Astrocyte of the spinal cord (primary cell): ENCODE measurements around the gene UGT8.

Experiments
- DNase-seq: peaks from one replicate; pipeline ENCODE4 v3.0.0; 2011; ENCODE audit warnings: low read depth, low spot score
- H3K4me3 ChIP-seq: 2 replicates; pipeline ENCODE4 v1.5.1; 2011; ENCODE audit warnings: low read depth, mild to moderate bottlenecking, low read length, moderate library complexity
- in situ Hi-C: cut with HindIII; loops from 2 replicates; pipeline ENCODE4 v1.10.0; 2017; ENCODE audit warnings: low sequenced_read_pairs
- TF ChIP-seq, protein P1 (sequence below): IDR thresholded peaks from 2 replicates; pipeline ENCODE4 v1.5.1; 2012; ENCODE audit warnings: low read depth, mild to moderate bottlenecking, low read length, inconsistent platforms

UGT8 gene

DNA sequence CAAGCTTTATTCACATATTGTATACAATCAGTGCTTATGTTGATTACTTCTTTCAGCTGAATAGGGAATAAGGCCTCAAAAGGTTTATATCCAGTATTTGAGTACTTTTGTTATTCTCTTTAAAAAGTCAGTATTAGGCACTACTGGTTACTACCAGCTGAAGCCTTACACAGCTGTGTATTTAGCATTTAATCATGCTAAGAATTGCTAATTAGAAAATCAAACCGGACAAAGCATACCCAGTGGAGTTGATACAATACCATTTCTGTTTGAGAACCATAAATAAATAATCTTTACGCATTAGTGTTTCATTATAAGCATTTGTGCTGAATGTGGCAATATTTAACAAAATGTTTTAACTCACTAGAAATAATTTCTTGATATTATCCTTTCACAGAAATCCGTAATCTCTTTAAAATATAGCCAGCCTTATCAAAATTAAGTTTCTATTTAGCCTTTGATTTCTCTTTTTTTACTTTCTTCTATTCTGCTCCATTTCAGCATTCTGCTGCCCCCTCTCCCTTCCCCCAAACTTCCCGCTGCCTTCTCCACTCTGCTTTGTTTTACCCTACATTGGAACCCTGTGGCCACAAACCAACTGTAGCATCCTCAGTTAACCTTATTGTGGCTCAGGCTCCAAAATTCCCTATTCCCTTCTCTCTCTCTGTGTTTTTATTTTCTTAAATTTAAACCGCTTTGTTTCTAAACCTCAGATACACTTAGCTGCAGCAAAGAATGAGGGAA lies 37.8 kb downstream of the UGT8 start:
- DNase-seq, result no peak
- H3K4me3 ChIP-seq, result no peak overlapping the region
- in situ Hi-C loops, result no loop called here
- TF ChIP-seq, protein P1, sequence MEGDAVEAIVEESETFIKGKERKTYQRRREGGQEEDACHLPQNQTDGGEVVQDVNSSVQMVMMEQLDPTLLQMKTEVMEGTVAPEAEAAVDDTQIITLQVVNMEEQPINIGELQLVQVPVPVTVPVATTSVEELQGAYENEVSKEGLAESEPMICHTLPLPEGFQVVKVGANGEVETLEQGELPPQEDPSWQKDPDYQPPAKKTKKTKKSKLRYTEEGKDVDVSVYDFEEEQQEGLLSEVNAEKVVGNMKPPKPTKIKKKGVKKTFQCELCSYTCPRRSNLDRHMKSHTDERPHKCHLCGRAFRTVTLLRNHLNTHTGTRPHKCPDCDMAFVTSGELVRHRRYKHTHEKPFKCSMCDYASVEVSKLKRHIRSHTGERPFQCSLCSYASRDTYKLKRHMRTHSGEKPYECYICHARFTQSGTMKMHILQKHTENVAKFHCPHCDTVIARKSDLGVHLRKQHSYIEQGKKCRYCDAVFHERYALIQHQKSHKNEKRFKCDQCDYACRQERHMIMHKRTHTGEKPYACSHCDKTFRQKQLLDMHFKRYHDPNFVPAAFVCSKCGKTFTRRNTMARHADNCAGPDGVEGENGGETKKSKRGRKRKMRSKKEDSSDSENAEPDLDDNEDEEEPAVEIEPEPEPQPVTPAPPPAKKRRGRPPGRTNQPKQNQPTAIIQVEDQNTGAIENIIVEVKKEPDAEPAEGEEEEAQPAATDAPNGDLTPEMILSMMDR, result no peak

DNA sequence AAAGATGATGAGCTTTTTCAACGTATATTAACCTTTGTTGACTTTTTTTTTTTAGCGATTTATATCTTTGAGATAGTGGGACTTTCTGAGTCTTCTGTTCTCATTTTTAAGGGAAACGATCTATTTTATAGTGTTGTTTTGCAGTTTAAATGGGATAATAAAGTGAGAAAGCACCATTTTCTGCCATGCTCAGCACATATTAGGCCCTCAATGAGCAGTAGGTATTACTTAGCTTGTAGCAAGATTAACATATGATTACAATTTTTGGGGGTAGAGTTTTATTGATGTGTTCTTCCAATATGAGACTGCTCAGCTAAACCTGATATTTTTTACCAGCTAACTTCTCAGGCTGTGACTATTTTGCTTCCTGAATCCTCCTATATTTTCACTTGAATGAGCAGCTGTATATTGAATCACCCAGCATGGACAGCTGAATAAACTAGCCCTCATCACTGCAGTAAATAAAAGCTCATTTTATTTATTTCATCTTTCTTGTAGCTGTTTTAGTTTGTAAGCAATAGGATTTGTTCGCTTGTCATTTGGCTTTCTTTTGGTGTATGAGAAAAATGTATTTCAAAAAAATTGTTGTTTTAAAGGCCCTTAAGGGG lies 43.7 kb downstream of the UGT8 start:
- no peak for DNase-seq
- TF ChIP-seq, protein P1, result no peak
- in situ Hi-C loops, result no loop called here
- H3K4me3 ChIP-seq, result no peak overlapping the region

DNA sequence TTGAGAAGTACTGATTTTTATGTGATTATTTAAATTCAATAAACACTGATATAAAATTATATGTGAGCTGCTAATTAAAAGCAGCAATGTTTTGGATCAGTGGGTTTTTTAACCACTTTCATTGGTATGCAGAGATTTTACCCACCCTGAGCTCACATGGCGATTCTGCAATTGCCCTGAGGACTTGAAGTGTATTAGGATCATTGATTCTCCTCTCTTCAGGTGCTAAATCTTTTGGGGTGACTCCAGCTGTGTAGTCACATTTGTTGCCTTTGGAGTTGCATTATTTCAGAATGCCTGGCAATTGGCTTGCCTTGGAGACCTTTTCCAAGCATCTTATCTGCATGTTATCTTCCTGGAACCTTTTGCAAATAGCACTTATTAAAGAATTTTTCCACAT lies 51.3 kb downstream of the UGT8 start:
- no peak overlapping the region for H3K4me3 ChIP-seq
- in situ Hi-C loops, result no loop called here
- TF ChIP-seq, protein P1, result no peak
- no peak for DNase-seq

DNA sequence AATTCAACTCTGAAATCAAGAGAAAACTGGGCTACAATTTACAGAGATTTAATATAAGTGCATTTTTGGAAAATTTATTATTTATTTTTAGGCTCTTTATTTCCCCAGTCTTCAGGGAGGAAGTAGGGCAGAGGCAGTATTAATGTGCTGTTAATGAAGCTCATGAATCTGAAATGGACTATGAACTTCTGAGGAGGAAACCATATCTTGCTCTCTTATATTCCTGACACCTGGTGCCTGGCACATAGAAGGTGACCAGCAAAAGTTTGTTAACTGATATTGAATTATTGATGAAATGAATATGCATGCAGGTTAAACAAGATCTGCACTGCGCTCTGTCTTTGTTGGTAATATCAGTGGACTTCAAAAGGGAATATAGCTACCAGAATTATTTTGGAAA lies 55.1 kb downstream of the UGT8 start:
- DNase-seq, result no peak
- TF ChIP-seq, protein P1, result no peak
- in situ Hi-C loops, result no loop called here

DNA sequence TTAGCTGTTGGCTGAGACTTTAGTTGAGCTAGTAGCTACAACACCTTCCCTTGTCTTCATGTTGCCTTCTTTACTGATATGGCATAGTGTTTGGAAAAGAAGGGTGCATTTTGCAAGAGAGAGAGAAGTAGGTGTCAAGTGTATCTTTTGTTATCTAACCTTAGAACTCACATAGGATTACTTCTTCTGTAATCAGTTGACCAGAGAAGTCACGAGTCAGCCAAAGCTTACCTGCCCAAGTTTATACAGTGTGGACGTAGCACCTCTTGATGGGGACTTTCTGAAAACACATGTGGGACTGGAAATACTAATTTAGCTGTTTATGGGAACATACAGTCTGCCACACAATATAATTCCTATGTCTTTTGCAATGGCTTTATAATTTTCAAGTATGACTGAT lies 56.0 kb downstream of the UGT8 start:
- in situ Hi-C loops, result no loop called here
- no peak overlapping the region for H3K4me3 ChIP-seq
- no peak for DNase-seq
- TF ChIP-seq, protein P1, result no peak

More for the DNA sequence above, 55.1 kb downstream of the UGT8 start:
- H3K4me3 ChIP-seq, result no peak overlapping the region

DNA sequence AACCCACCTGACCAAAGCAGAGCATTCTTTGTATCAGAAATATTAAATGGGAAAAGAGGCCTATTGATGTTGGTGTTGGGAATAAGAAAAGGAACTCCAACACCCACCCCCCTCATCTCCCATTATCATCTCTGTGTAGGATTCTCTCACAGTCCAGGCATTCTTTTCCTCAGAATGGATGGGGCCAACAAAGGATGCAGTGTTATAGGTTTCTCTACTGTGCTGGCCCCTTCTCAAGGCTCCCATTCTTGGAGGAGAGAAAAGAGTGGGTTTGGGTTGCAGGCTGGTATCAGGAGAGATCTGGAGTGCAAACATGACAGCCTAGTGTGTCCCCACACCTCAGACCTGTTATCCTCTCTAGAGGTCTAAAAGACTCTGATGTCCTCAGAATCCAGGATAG lies 59.6 kb downstream of the UGT8 start:
- TF ChIP-seq, protein P1, result no peak
- no peak for DNase-seq
- in situ Hi-C loops, result no loop called here
- no peak overlapping the region for H3K4me3 ChIP-seq
